Urothelium cell line (cell line): ENCODE data around the gene HNRNPC.
"Not testable (repeated sequence)": the region's sequence is repeated elsewhere in the genome, so short reads cannot be mapped to it uniquely, and the experiment has no call there.

Experiments
- DNase-seq: peaks from one replicate; pipeline ENCODE4 v3.0.0; 2011; ENCODE audit warnings: low spot score, mixed read lengths
- FAIRE-seq: peaks from 2 replicates; lab custom pipeline; 2011; peaks lifted over from hg19 to GRCh38; lab: Jason Lieb, UNC

HNRNPC gene

GRCh38 chr14:21215130-21215878 lies 53.9 kb downstream of the HNRNPC start:
- no peak for DNase-seq
- no peak for FAIRE-seq

GRCh38 chr14:21213652-21214051 lies 55.6 kb downstream of the HNRNPC start:
- FAIRE-seq (no peak), DNase-seq (no peak)

- not testable (repeated sequence) for FAIRE-seq, DNase-seq
Measured at GRCh38 chr14:21212824-21213223, 56.4 kb downstream of the HNRNPC start.

- DNase-seq (no peak), FAIRE-seq (no peak)
Measured at GRCh38 chr14:21211509-21211908, 57.7 kb downstream of the HNRNPC start.

- FAIRE-seq: no peak
Measured at GRCh38 chr14:21210023-21210422, 59.2 kb downstream of the HNRNPC start.

GRCh38 chr14:21209185-21209584 lies 60.1 kb downstream of the HNRNPC start:
- DNase-seq (no peak), FAIRE-seq (no peak)

More at GRCh38 chr14:21210023-21210422, 59.2 kb downstream of the HNRNPC start:
- no peak for DNase-seq

GRCh38 chr14:21208554-21208953 lies 60.7 kb downstream of the HNRNPC start:
- DNase-seq (no peak), FAIRE-seq (no peak)

- FAIRE-seq: no peak
- no peak for DNase-seq
Measured at GRCh38 chr14:21206753-21207684, 62.2 kb downstream of the HNRNPC start.

GRCh38 chr14:21205678-21206581 lies 63.3 kb downstream of the HNRNPC start:
- no peak for FAIRE-seq
- no peak for DNase-seq

- FAIRE-seq (no peak), DNase-seq (no peak)
Measured at GRCh38 chr14:21205026-21205677, 64.1 kb downstream of the HNRNPC start.

- FAIRE-seq: no peak
- DNase-seq: no peak
Measured at GRCh38 chr14:21204167-21205025, 64.8 kb downstream of the HNRNPC start.

- DNase-seq: no peak
Measured at GRCh38 chr14:21203470-21204166, 65.6 kb downstream of the HNRNPC start.

GRCh38 chr14:21202463-21203358 lies 66.5 kb downstream of the HNRNPC start:
- no peak for FAIRE-seq
- DNase-seq: no peak

More at GRCh38 chr14:21203470-21204166, 65.6 kb downstream of the HNRNPC start:
- FAIRE-seq: no peak

GRCh38 chr14:21201732-21202462 lies 67.3 kb downstream of the HNRNPC start:
- DNase-seq (no peak), FAIRE-seq (no peak)

GRCh38 chr14:21200752-21201461 lies 68.3 kb downstream of the HNRNPC start:
- DNase-seq: no peak
- FAIRE-seq: no peak
